HAP-1 (cell line): ENCODE data around the gene MAGI3.
A peak's percentile ranks its signal among the peaks of the same experiment; 100 is the strongest.

Source experiments
- DNase-seq, 2 experiments: peaks; one replicate each; pipeline ENCODE4 v3.0.0-alpha.2; 2016 to 2020; ENCODE audit warnings: low spot score in 2 of 2
- H3K27me3 ChIP-seq: fragments of 250-450 bp; sonication (Bioruptor Pico); 2 replicates; pipeline ENCODE4 v1.5.1; 2020; ENCODE audit warnings: low read depth, mild to moderate bottlenecking, moderate library complexity
- H3K36me3 ChIP-seq: fragments of 250-450 bp; sonication (Bioruptor Pico); replicated peaks from 2 replicates; pipeline ENCODE4 v1.5.1; 2020; ENCODE audit warnings: mild to moderate bottlenecking
- H3K4me1 ChIP-seq: fragments of 250-450 bp; sonication (Bioruptor Pico); 2 replicates; pipeline ENCODE4 v1.5.1; 2020; ENCODE audit warnings: mild to moderate bottlenecking
- H3K4me3 ChIP-seq: fragments of 250-450 bp; sonication (Bioruptor Pico); 2 replicates; pipeline ENCODE4 v1.5.1; 2020; ENCODE audit warnings: mild to moderate bottlenecking, moderate library complexity
- H3K9me3 ChIP-seq: fragments of 250-450 bp; sonication (Bioruptor Pico); 2 replicates; pipeline ENCODE4 v1.5.1; 2020; ENCODE audit warnings: mild to moderate bottlenecking, moderate library complexity
- in situ Hi-C: fragments of 300-500 bp; cut with MboI; formaldehyde crosslinking; loops from 3 replicates; pipeline ENCODE4 v1.14.3; 2020; ENCODE audit warnings: low sequenced_read_pairs, inconsistent platforms, mixed read lengths

The MAGI3 gene

GRCh38 chr1:113389953-113390834 is at the start of gene MAGI3:
TSS of gene MAGI3 (plus strand) at chr1:113390515. CDS start at chr1:113391034, 519 bp downstream.
- Histone ChIP-seq H3K4me3 (peak within 1 kb of the TSS; percentile 93), H3K9me3 (no peaks in the 10 kb centered on the region), H3K4me1 (peaks cover 23% of the 10 kb centered on the region), H3K27me3 (no peaks in the 10 kb centered on the region), H3K36me3 (no peaks in the 10 kb centered on the region)
- peak; percentile 98 to 99 for DNase-seq
- in situ Hi-C loops = no loop called here

GRCh38 chr1:113353580-113353979 is 36.7 kb upstream of the MAGI3 start:
- Histone ChIP-seq H3K4me1 (no peaks in the 10 kb centered on the region), H3K27me3 (peaks cover 12% of the 10 kb centered on the region), H3K36me3 (no peaks in the 10 kb centered on the region), H3K9me3 (no peaks in the 10 kb centered on the region), H3K4me3 (no peak overlapping the region)
- in situ Hi-C loops = no loop called here
- no peak for DNase-seq

DNA sequence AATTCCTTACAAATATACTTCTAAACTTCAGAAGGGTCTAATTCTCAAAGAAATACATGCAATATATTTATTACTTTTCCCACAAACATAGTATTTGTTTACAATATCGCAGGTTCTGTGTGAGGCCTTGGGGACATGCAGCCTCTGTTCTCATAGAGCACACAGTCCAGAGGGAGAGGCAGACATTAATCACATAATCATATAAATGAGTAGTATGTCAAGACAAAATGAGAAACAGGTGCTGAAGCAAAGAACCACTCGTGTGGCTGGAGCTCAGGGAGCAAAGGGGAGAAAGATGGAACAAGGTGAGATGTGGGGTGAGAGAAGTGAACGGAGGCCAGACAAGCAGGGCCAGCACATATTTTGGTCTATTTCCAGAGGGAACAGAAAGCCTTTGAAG is 26.4 kb upstream of the MAGI3 start:
- Histone ChIP-seq H3K4me1 (no peaks in the 10 kb centered on the region), H3K4me3 (no peak overlapping the region), H3K27me3 (no peaks in the 10 kb centered on the region), H3K9me3 (no peaks in the 10 kb centered on the region), H3K36me3 (no peaks in the 10 kb centered on the region)
- no peak for DNase-seq
- in situ Hi-C loops = no loop called here

DNA sequence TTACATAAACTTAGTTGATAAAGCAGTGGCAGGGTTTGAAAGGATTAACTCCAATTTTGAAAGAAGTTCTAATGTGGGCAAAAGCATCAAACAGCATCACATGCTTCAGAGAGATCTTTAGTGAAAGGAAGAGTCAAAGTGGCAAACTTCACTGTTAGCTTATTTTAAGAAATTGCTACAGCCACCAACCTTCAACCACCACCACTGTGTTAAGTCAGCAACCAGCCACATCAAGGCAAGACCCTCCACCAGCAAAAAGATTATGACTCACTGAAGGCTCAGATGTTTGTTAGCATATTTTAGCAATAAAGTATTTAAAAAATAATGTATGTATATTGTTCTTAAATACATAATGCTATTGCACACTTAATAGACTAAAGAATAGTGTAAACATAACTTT is 21.3 kb upstream of the MAGI3 start:
- Histone ChIP-seq H3K4me1 (no peaks in the 10 kb centered on the region), H3K27me3 (0 out of 2 replicates have a peak, but pooled peaks cover 3% of the 10 kb centered on the region), H3K9me3 (no peaks in the 10 kb centered on the region), H3K4me3 (no peak overlapping the region), H3K36me3 (no peaks in the 10 kb centered on the region)
- no peak for DNase-seq
- in situ Hi-C loops = no loop called here

- Histone ChIP-seq H3K36me3 (no peaks in the 10 kb centered on the region), H3K4me1 (no peaks in the 10 kb centered on the region), H3K9me3 (no peaks in the 10 kb centered on the region), H3K4me3 (no peak overlapping the region), H3K27me3 (0 out of 2 replicates have a peak, but pooled peaks cover 3% of the 10 kb centered on the region)
- no peak for DNase-seq
- in situ Hi-C loops = no loop called here
These were observed 20.6 kb upstream of the MAGI3 start for GRCh38 chr1:113369699-113370098.

DNA sequence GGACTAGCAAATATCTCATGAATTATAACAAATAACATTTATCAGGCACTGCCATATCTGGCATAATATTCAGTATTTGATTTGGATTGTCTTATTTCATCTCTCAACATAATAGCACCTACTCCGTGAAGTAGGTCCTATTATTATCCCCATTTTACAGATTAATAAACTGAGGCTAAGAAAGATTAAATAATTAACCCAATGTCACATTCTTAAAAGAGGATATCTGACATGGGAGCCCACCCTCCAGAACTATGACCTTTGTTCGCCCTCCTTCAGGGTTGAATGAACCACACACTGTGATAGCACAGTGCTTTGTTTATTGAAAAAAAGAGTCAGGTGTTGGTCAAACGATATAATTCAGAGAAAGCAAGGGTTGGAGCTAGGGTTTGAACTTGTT is 19.4 kb upstream of the MAGI3 start:
- Histone ChIP-seq H3K4me1 (no peaks in the 10 kb centered on the region), H3K9me3 (no peaks in the 10 kb centered on the region), H3K4me3 (no peak overlapping the region), H3K36me3 (no peaks in the 10 kb centered on the region), H3K27me3 (peaks cover 3% of the 10 kb centered on the region; the same call in 1 of the 2 replicates)
- no peak for DNase-seq
- in situ Hi-C loops = no loop called here

GRCh38 chr1:113372546-113372945 is 17.8 kb upstream of the MAGI3 start:
- no peaks in the 10 kb centered on the region for H3K36me3 ChIP-seq
- no peak overlapping the region for H3K4me3 ChIP-seq
- DNase-seq = no peak
- no peaks in the 10 kb centered on the region for H3K4me1 ChIP-seq
- peaks cover 3% of the 10 kb centered on the region; the same call in 1 of the 2 replicates for H3K27me3 ChIP-seq
- no peaks in the 10 kb centered on the region for H3K9me3 ChIP-seq
- in situ Hi-C loops = no loop called here

DNA sequence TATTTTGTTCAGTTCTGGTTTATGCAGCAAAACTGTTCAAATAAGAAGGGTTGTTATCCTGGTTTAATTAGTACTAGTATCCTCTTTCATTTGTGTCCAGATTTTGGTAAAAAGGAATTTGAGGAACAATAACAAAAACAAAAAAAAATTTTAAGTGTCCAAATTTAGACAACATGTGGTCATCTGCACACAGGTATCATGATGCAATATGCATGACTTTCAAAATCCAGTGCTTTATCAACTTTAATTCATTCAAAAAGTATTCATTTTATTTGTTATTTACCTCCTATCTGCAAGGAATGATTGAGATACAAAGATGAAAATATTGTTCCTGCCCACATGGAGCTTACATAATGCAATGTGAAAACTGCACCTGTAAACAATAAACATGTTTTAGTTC is 16.7 kb upstream of the MAGI3 start:
- H3K4me3 ChIP-seq = no peak overlapping the region
- H3K4me1 ChIP-seq = no peaks in the 10 kb centered on the region
- H3K36me3 ChIP-seq = no peaks in the 10 kb centered on the region
- in situ Hi-C loops = no loop called here
- no peak for DNase-seq
- no peaks in the 10 kb centered on the region for H3K9me3 ChIP-seq
- H3K27me3 ChIP-seq = peaks cover 3% of the 10 kb centered on the region; the same call in 1 of the 2 replicates

DNA sequence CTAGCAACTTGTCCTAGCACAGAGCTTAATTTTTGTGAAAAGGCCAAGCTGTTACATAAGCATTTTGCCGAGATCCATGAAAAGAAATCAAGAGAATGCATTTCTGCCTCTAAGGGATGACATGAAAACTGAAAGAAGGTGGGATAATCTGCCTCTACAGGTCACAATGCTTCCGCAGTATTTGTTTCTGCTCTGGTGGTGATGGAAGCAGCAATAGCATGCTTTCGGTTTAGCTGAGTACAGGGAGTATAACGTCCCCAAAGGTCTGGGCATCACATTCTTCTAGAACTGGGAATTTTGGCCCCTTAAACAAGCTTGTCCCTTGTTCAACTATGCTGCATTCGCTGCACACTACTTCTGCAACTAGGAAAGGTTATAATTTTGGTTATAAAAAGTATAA is 14.4 kb upstream of the MAGI3 start:
- Histone ChIP-seq H3K4me1 (no peaks in the 10 kb centered on the region), H3K27me3 (peaks cover 3% of the 10 kb centered on the region; the same call in 1 of the 2 replicates), H3K4me3 (no peak overlapping the region), H3K9me3 (no peaks in the 10 kb centered on the region), H3K36me3 (no peaks in the 10 kb centered on the region)
- in situ Hi-C loops = no loop called here
- no peak for DNase-seq

DNA sequence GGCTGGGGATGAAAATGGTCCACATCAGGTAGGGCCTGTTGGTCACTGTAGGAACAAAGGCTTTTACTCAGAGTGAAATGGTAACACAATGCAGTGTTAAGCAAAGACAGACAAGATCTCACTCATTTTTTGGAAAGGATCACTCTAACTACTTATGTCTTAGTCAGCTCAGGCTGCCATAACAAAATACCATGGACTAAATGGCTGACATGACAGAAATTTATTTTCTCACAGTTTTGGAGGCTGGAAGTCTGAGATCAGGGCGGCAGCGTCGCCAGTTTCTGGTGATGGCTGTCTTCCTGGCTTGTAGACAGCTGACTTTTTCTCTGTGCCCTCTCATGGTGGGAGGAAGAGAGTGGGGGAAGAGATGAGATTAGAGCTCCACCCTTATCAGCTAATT is 10.2 kb upstream of the MAGI3 start:
- no peaks in the 10 kb centered on the region for H3K36me3 ChIP-seq
- H3K27me3 ChIP-seq = no peaks in the 10 kb centered on the region; the same call in 1 of the 2 replicates
- no peaks in the 10 kb centered on the region for H3K9me3 ChIP-seq
- no peak overlapping the region for H3K4me3 ChIP-seq
- in situ Hi-C loops = no loop called here
- DNase-seq = no peak
- peaks cover 4% of the 10 kb centered on the region; the same call in 1 of the 2 replicates for H3K4me1 ChIP-seq

DNA sequence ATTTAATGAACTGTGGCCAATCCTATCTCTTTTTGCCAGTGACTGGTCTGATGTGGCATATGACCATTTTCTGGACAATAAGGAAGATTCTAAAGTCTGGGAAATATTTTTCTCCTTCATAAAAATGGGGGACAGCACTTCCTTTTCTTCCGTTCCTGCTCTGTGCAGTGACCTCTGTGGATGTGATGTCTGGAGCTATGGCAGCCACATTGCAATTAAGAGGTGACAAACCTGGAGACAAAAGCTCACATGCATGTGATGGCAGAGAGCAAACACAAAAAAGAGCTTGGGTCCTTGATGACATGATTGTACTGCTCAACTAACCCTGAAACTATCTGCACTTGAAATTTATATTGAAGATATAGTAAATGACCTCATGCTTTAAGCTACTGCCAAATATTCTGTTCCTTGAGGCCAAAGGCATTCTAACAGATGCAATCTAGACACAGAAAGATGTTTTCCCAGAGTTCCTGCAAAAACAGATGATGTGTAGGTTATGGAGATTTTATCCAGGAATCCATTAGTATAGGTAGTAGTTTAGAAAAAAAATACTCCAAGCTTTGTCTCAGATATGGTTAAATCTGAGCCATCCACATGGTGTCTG is 2.2 kb upstream of the MAGI3 start:
- in situ Hi-C loops = no loop called here
- Histone ChIP-seq H3K27me3 (no peaks in the 10 kb centered on the region), H3K36me3 (no peaks in the 10 kb centered on the region), H3K9me3 (no peaks in the 10 kb centered on the region), H3K4me3 (no peak overlapping the region), H3K4me1 (peaks cover 23% of the 10 kb centered on the region)
- no peak for DNase-seq

DNA sequence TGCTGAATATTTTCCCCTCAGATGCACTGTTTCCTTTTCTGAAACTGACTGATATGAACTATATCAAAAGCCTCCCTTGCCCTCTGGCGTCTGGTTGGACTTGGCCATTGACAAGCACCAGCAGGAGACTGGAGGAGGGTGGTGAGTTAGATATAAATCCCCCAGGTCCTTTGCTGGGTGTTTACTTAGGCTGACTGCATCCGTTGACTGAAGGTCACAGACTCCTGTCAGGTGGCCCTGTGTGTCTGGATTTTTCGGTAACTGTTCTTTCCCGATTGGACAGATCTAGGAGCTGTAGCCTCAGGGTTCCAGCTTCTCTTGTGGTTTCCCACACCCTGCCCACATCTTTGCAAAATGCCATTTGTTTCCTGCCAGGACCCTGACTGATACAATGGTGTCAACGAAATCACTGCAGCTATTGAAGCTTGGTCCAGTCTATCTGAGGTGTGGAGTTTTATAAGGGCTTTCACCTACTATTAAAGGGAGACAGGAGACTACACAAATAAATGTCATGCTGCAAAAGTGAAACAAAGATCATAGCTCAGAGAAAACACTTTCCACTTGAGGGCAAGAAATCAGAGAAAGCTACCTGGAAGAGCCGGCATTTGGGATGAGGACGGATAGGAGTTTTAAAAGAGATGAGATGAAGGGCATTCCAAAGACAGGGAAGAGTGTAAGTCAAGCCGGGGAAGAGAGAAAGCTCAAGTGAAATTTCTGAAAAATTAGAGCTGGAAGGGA is 1.5 kb upstream of the MAGI3 start:
- Histone ChIP-seq H3K4me3 (peak overlapping the region; percentile 93), H3K27me3 (no peaks in the 10 kb centered on the region), H3K4me1 (peaks cover 23% of the 10 kb centered on the region), H3K9me3 (no peaks in the 10 kb centered on the region), H3K36me3 (no peaks in the 10 kb centered on the region)
- in situ Hi-C loops = no loop called here
- peak in 1 of 2 experiments; percentile 40 for DNase-seq

GRCh38 chr1:113389359-113389952 is 859 bp upstream of the MAGI3 start:
- H3K36me3 ChIP-seq = no peaks in the 10 kb centered on the region
- in situ Hi-C loops = no loop called here
- H3K4me1 ChIP-seq = peaks cover 23% of the 10 kb centered on the region
- H3K4me3 ChIP-seq = peak overlapping the region; percentile 93
- H3K9me3 ChIP-seq = no peaks in the 10 kb centered on the region
- H3K27me3 ChIP-seq = no peaks in the 10 kb centered on the region
- DNase-seq = no peak
